ENCODE results near the gene PODXL2.
A peak's percentile ranks its signal among the peaks of the same experiment; 100 is the strongest.

PODXL2 gene

GRCh38 chr3:127691974-127692373 is 63.0 kb downstream of the PODXL2 start:
- CTCF ChIA-PET: no interaction called here

GRCh38 chr3:127692501-127693335 is 63.7 kb downstream of the PODXL2 start:
- TF ChIP-seq ZNF384 (IDR thresholded peaks at IDR 0.05) (no peak), FOXK2 (IDR thresholded peaks at IDR 0.05) (no peak), HDGF (IDR thresholded peaks at IDR 0.05; ENCODE audit: borderline replicate concordance) (no peak), FOXA1 (IDR thresholded peaks at IDR 0.05) (no peak)
- POLR2A ChIA-PET: no interaction called here
- CTCF ChIA-PET: no interaction called here
- no peak for DNase-seq (ENCODE audit: extremely low spot score)

More at GRCh38 chr3:127691974-127692373, 63.0 kb downstream of the PODXL2 start:
- no peak for DNase-seq (ENCODE audit: extremely low spot score)
- TF ChIP-seq ELF4 (IDR thresholded peaks at IDR 0.05): no peak
- no peak for TF ChIP-seq CTBP1 (IDR thresholded peaks at IDR 0.05; ENCODE audit: borderline replicate concordance)
- no peak for TF ChIP-seq LEF1 (IDR thresholded peaks at IDR 0.05; ENCODE audit: borderline replicate concordance)
- TF ChIP-seq FOXK2 (IDR thresholded peaks at IDR 0.05): no peak
- TF ChIP-seq SUZ12 (IDR thresholded peaks at IDR 0.05): no peak
- no peak for TF ChIP-seq SP1 (IDR thresholded peaks at IDR 0.05)
- TF ChIP-seq HDGF (IDR thresholded peaks at IDR 0.05; ENCODE audit: borderline replicate concordance): no peak
- POLR2A ChIA-PET: no interaction called here

DNA sequence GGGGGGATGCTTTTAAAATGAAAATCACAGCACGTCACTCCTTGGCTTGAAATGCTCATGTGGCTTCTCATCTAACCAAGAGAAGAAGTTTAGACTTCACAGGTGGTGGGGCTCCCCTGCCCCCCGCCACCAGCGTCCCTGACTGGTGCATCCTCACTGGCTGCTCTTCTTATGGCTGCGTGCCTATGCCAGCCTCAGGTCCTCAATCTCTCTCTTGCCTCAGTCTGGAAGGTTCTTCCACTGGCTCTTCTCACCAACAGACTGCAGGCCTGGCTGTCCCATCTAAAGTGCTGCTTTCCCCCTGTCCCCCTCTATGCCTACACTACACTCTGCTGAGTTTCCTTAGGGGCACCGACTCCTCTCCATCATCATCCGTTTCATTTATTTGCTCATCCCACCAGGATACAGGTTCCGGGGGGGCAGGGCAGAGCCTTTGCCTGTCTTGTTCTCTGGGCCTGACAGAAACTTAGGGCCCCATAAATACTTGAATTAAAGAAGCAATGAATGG is 64.4 kb downstream of the PODXL2 start:
- no peak for DNase-seq (ENCODE audit: extremely low spot score)
- POLR2A ChIA-PET: no interaction called here
- CTCF ChIA-PET: no interaction called here
- TF ChIP-seq ZNF384 (IDR thresholded peaks at IDR 0.05): no peak
- TF ChIP-seq ELF4 (IDR thresholded peaks at IDR 0.05): no peak
- no peak for TF ChIP-seq TARDBP (IDR thresholded peaks at IDR 0.05)
- no peak for TF ChIP-seq LEF1 (IDR thresholded peaks at IDR 0.05; ENCODE audit: borderline replicate concordance)
- no peak for TF ChIP-seq NFRKB (IDR thresholded peaks at IDR 0.05)
- no peak for TF ChIP-seq SUZ12 (IDR thresholded peaks at IDR 0.05)
- TF ChIP-seq CTBP1 (IDR thresholded peaks at IDR 0.05; ENCODE audit: borderline replicate concordance): no peak
- TF ChIP-seq ARNT (IDR thresholded peaks at IDR 0.05): no peak
- TF ChIP-seq FOXK2 (IDR thresholded peaks at IDR 0.05): no peak
- TF ChIP-seq BHLHE40 (IDR thresholded peaks at IDR 0.05; ENCODE audit: borderline replicate concordance): no peak
- no peak for TF ChIP-seq PKNOX1 (IDR thresholded peaks at IDR 0.05)
- TF ChIP-seq L3MBTL2 (conservative IDR thresholded peaks at IDR 0.05): no peak

GRCh38 chr3:127694467-127695215 is 65.7 kb downstream of the PODXL2 start:
- CTCF ChIA-PET: interaction anchor here (0.7 kb wide), 2 partner anchors 42 to 1299 kb away, joined by 3 to 4 read pairs; no protein-coding TSS in a partner anchor
- POLR2A ChIA-PET: no interaction called here

GRCh38 chr3:127697551-127698240 is 68.7 kb downstream of the PODXL2 start:
- CTCF ChIA-PET: interaction anchor here (1.2 to 1.6 kb wide), 2 partner anchors 19 to 278 kb away, joined by 4 to 7 read pairs; no protein-coding TSS in a partner anchor
- peak; percentile 60 for TF ChIP-seq L3MBTL2 (conservative IDR thresholded peaks at IDR 0.05)
- TF ChIP-seq CTBP1 (IDR thresholded peaks at IDR 0.05; ENCODE audit: borderline replicate concordance): no peak
- peak; percentile 79 for DNase-seq (ENCODE audit: extremely low spot score)
- POLR2A ChIA-PET: interaction anchor here (1.1 to 1.6 kb wide), 3 partner anchors 10 to 249 kb away, joined by 3 to 7 read pairs (median 3); no protein-coding TSS in a partner anchor

More at GRCh38 chr3:127694467-127695215, 65.7 kb downstream of the PODXL2 start:
- DNase-seq (ENCODE audit: extremely low spot score): no peak
- TF ChIP-seq ZNF384 (IDR thresholded peaks at IDR 0.05): no peak
- TF ChIP-seq BHLHE40 (IDR thresholded peaks at IDR 0.05; ENCODE audit: borderline replicate concordance): no peak
- no peak for TF ChIP-seq SP1 (IDR thresholded peaks at IDR 0.05)
- TF ChIP-seq PKNOX1 (IDR thresholded peaks at IDR 0.05): no peak
- no peak for TF ChIP-seq LEF1 (IDR thresholded peaks at IDR 0.05; ENCODE audit: borderline replicate concordance)
- no peak for TF ChIP-seq SUZ12 (IDR thresholded peaks at IDR 0.05)
- TF ChIP-seq FOXK2 (IDR thresholded peaks at IDR 0.05): no peak
- TF ChIP-seq TARDBP (IDR thresholded peaks at IDR 0.05): no peak
- TF ChIP-seq ARNT (IDR thresholded peaks at IDR 0.05): no peak
- no peak for TF ChIP-seq NFRKB (IDR thresholded peaks at IDR 0.05)
- no peak for TF ChIP-seq CTBP1 (IDR thresholded peaks at IDR 0.05; ENCODE audit: borderline replicate concordance)
- no peak for TF ChIP-seq HDGF (IDR thresholded peaks at IDR 0.05; ENCODE audit: borderline replicate concordance)
- TF ChIP-seq ELF4 (IDR thresholded peaks at IDR 0.05): no peak
- no peak for TF ChIP-seq L3MBTL2 (conservative IDR thresholded peaks at IDR 0.05)
- TF ChIP-seq FOXA1 (IDR thresholded peaks at IDR 0.05): no peak
- no peak for TF ChIP-seq FOXM1 (IDR thresholded peaks at IDR 0.05; ENCODE audit: borderline replicate concordance)

DNA sequence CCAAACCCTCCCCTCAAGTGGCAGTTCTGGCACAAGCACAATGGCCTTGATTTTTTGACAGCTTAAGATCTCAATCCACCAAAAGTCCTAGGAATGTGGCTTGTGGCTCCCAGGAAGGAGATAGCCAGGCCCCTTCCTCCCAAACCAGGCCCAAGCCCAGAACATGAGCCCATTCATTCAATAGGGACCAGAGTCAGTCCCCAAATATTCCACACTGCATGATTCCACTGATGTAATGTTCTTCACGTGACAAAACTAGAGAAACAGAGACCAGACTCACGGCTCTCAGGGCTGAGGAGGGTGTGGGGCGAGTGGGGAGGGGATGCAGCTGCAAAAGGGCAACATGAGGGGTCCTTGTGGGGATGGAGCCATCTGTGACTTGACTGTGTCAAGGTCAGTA is 69.3 kb downstream of the PODXL2 start:
- CTCF ChIA-PET: no interaction called here
- POLR2A ChIA-PET: interaction anchor here (1.6 kb wide), 1 partner anchor 9 kb away, joined by 7 read pairs; no protein-coding TSS in a partner anchor
- no peak for DNase-seq (ENCODE audit: extremely low spot score)
- TF ChIP-seq CTBP1 (IDR thresholded peaks at IDR 0.05; ENCODE audit: borderline replicate concordance): no peak
- no peak for TF ChIP-seq L3MBTL2 (conservative IDR thresholded peaks at IDR 0.05)
- TF ChIP-seq NFRKB (IDR thresholded peaks at IDR 0.05): no peak
- no peak for TF ChIP-seq ZNF384 (IDR thresholded peaks at IDR 0.05)
- TF ChIP-seq ELF4 (IDR thresholded peaks at IDR 0.05): no peak
- no peak for TF ChIP-seq FOXM1 (IDR thresholded peaks at IDR 0.05; ENCODE audit: borderline replicate concordance)
- TF ChIP-seq FOXA1 (IDR thresholded peaks at IDR 0.05): no peak
- no peak for TF ChIP-seq HDGF (IDR thresholded peaks at IDR 0.05; ENCODE audit: borderline replicate concordance)
